DMS79 (cell line): Measurements from ENCODE around the gene KLHL40.

Source experiments
- DNase-seq: peaks from one replicate; lab custom pipeline; 2025; lab: John Stamatoyannopoulos, UW

KLHL40 gene

GRCh38 chr3:42656680-42657610 lies 28.4 kb upstream of the KLHL40 start:
- DNase-seq, result no peak

GRCh38 chr3:42657675-42658074 lies 27.7 kb upstream of the KLHL40 start:
- no peak for DNase-seq

GRCh38 chr3:42658091-42658770 lies 27.1 kb upstream of the KLHL40 start:
- DNase-seq, result no peak

- DNase-seq, result no peak
Measured at GRCh38 chr3:42658771-42659390, 26.5 kb upstream of the KLHL40 start.

- no peak for DNase-seq
Measured at GRCh38 chr3:42659451-42660130, 25.7 kb upstream of the KLHL40 start.

- DNase-seq, result no peak
Measured at GRCh38 chr3:42660131-42660715, 25.1 kb upstream of the KLHL40 start.

- no peak for DNase-seq
Measured at GRCh38 chr3:42660898-42661297, 24.4 kb upstream of the KLHL40 start.

- DNase-seq, result no peak
Measured at GRCh38 chr3:42661593-42662022, 23.7 kb upstream of the KLHL40 start.

- DNase-seq, result no peak
Measured at GRCh38 chr3:42662037-42662812, 23.1 kb upstream of the KLHL40 start.

GRCh38 chr3:42662813-42663535 lies 22.4 kb upstream of the KLHL40 start:
- DNase-seq, result no peak

GRCh38 chr3:42663581-42664437 lies 21.5 kb upstream of the KLHL40 start:
- DNase-seq, result no peak

- no peak for DNase-seq
Measured at GRCh38 chr3:42664438-42664803, 20.9 kb upstream of the KLHL40 start.

GRCh38 chr3:42665050-42665878 lies 20.1 kb upstream of the KLHL40 start:
- no peak for DNase-seq

GRCh38 chr3:42666022-42666421 lies 19.3 kb upstream of the KLHL40 start:
- DNase-seq, result no peak

- no peak for DNase-seq
Measured at GRCh38 chr3:42666577-42666998, 18.7 kb upstream of the KLHL40 start.

GRCh38 chr3:42667096-42667522 lies 18.2 kb upstream of the KLHL40 start:
- DNase-seq, result no peak

- peak; percentile 17 for DNase-seq
Measured at GRCh38 chr3:42667523-42668412, 17.6 kb upstream of the KLHL40 start.
